HCT116 (cell line): ENCODE measurements around the gene MAP3K5. TPM values are rescaled to one million over a fixed set of nuclear protein-coding genes. Genes with fewer than 3 reads are reported as not detected.

Experiments used
- ATAC-seq: fragments of 200-7000 bp; cut with Tn5 transposase; 2 replicates; pipeline ENCODE4 v1.9.1; 2020; ENCODE audit warnings: mild to moderate bottlenecking, moderate library complexity
- BruUV-seq: library from RNA; stranded (reverse); fragments of 400-500 nt; replicated peaks from 2 replicates; lab custom pipeline; 2021; lab: Mats Ljungman, UMichigan
- CTCF ChIA-PET: fragments of 300-600 bp; sonication (Branson Sonifier 250); formaldehyde crosslinking; loops from one replicate; lab custom pipeline; 2021; ENCODE audit warnings: antibody characterized with exemption; lab: Charles Lee
- POLR2A ChIA-PET: fragments of 300-600, 350-600 bp; sonication (Branson Sonifier 250); formaldehyde crosslinking; loops from one replicate; lab custom pipeline; 2021; ENCODE audit warnings: antibody characterized with exemption; lab: Charles Lee
- RAD21 ChIA-PET, 2 experiments: fragments of 300-600 bp; sonication (Branson Sonifier 250); formaldehyde crosslinking; loops; one replicate each; lab custom pipeline; 2023; ENCODE audit warnings: low total read pairs in 2 of 2; ENCODE audit not compliant: uncharacterized antibody in 2 of 2, unreplicated experiment in 2 of 2, low non-redundant PET in 1 of 2; lab: Charles Lee
- DNase-seq: peaks from one replicate; pipeline ENCODE4 v3.0.0-alpha.2; 2010; ENCODE audit warnings: low read depth, low spot score
- H2AFZ ChIP-seq: fragments of 200-600 bp; shearing (Covaris generic), sonication (generic); 2 replicates; pipeline ENCODE4 v1.6.1; 2017; ENCODE audit warnings: low read depth, mixed run types, mixed read lengths, antibody characterized with exemption, low read length; ENCODE audit not compliant: poor library complexity, severe bottlenecking
- H3K27ac ChIP-seq: 2 replicates; pipeline ENCODE4 v1.5.1; 2012; ENCODE audit warnings: low read depth, low read length
- H3K27me3 ChIP-seq: fragments of 200-600 bp; sonication (generic); 2 replicates; pipeline ENCODE4 v1.6.1; 2016; ENCODE audit warnings: mixed run types, low read length, mixed read lengths; ENCODE audit not compliant: insufficient read depth
- H3K36me3 ChIP-seq, 2 experiments: fragments of 200-500 bp in 1 of 2; fragments of 200-600 bp in 1 of 2; sonication (Bioruptor generic) in 1 of 2; sonication (generic) in 1 of 2; 2 replicates each; pipeline versions ENCODE4 v1.5.1 to v1.6.1; 2014 to 2016; ENCODE audit warnings: low read length in 2 of 2, inconsistent platforms in 1 of 2, mixed read lengths in 1 of 2, mixed run types in 1 of 2; ENCODE audit not compliant: insufficient read depth in 2 of 2, control insufficient read depth in 1 of 2
- H3K4me1 ChIP-seq, 2 experiments: fragments of 200-600 bp in 1 of 2; sonication (generic) in 1 of 2; 2 replicates each; pipeline versions ENCODE4 v1.5.1 to v1.6.1; 2012 to 2017; ENCODE audit warnings: low read length in 2 of 2, inconsistent platforms in 1 of 2, mild to moderate bottlenecking in 1 of 2, mixed read lengths in 1 of 2, mixed run types in 1 of 2, moderate library complexity in 1 of 2; ENCODE audit not compliant: insufficient read depth in 2 of 2, control insufficient read depth in 1 of 2
- H3K4me2 ChIP-seq: fragments of 200-600 bp; sonication (generic); 2 replicates; pipeline ENCODE4 v1.6.1; 2017; ENCODE audit warnings: mixed run types, low read length, mixed read lengths
- H3K4me3 ChIP-seq, 2 experiments: fragments of 200-600 bp in 1 of 2; sonication (generic) in 1 of 2; replicated peaks in 1 of 2; 2 replicates each; pipeline ENCODE4 v1.5.1; 2011 to 2016; ENCODE audit warnings: low read length in 2 of 2, control low read depth in 1 of 2, low read depth in 1 of 2, mild to moderate bottlenecking in 1 of 2, mixed read lengths in 1 of 2, mixed run types in 1 of 2
- H3K79me2 ChIP-seq: fragments of 200-600 bp; sonication (generic); 2 replicates; pipeline ENCODE4 v1.6.1; 2017; ENCODE audit warnings: mild to moderate bottlenecking, mixed run types, low read length, moderate library complexity, mixed read lengths; ENCODE audit not compliant: insufficient read depth
- H3K9ac ChIP-seq: fragments of 200-600 bp; sonication (generic); 2 replicates; pipeline ENCODE4 v1.6.1; 2016; ENCODE audit warnings: low read length, mixed read lengths
- H3K9me2 ChIP-seq: fragments of 200-600 bp; sonication (generic), shearing (Covaris generic); 2 replicates; pipeline ENCODE4 v1.6.1; 2017; ENCODE audit warnings: mixed run types, mild to moderate bottlenecking, moderate library complexity; ENCODE audit not compliant: insufficient read depth
- H3K9me3 ChIP-seq, 2 experiments: fragments of 200-500 bp in 1 of 2; fragments of 200-600 bp in 1 of 2; sonication (Bioruptor generic) in 1 of 2; sonication (generic) in 1 of 2; 2 replicates each; pipeline ENCODE4 v1.6.1; 2014 to 2017; ENCODE audit warnings: low read length in 2 of 2, mixed read lengths in 2 of 2, inconsistent platforms in 1 of 2, low read depth in 1 of 2, mild to moderate bottlenecking in 1 of 2, mixed run types in 1 of 2, moderate library complexity in 1 of 2; ENCODE audit not compliant: control insufficient read depth in 1 of 2, insufficient read depth in 1 of 2
- H4K20me1 ChIP-seq: fragments of 200-600 bp; sonication (generic), shearing (Covaris generic); 2 replicates; pipeline ENCODE4 v1.6.1; 2017; ENCODE audit warnings: mixed run types, mild to moderate bottlenecking, moderate library complexity; ENCODE audit not compliant: insufficient read depth
- ELF1 ChIP-seq: IDR thresholded peaks from 2 replicates; pipeline ENCODE4 v1.6.1; 2012; ENCODE audit warnings: low read depth, borderline replicate concordance
- FOSL1 ChIP-seq: IDR thresholded peaks from 2 replicates; pipeline ENCODE4 v1.6.1; 2012; ENCODE audit warnings: low read depth
- JUND ChIP-seq: IDR thresholded peaks from 2 replicates; pipeline ENCODE4 v1.6.1; 2012
- POLR2A ChIP-seq: IDR thresholded peaks from 2 replicates; pipeline ENCODE4 v1.7.0; 2011; ENCODE audit warnings: borderline replicate concordance; ENCODE audit not compliant: insufficient read depth, insufficient read length; ENCODE audit errors: extremely low read depth
- RAD21 ChIP-seq: IDR thresholded peaks from 2 replicates; pipeline ENCODE4 v1.6.1; 2012; ENCODE audit warnings: low read depth, mild to moderate bottlenecking
- TCF7L2 ChIP-seq: IDR thresholded peaks from 2 replicates; pipeline ENCODE4 v1.7.0; 2011; ENCODE audit warnings: borderline replicate concordance, inconsistent platforms; ENCODE audit not compliant: insufficient read depth, insufficient read length; ENCODE audit errors: extremely low read depth
- ZFX ChIP-seq: fragments of 450-650 bp; IDR thresholded peaks from 2 replicates; pipeline ENCODE4 v1.6.1; 2017
- ZNF274 ChIP-seq: fragments of 200-500 bp; sonication (Bioruptor generic); IDR thresholded peaks from 2 replicates; pipeline ENCODE4 v1.6.1; 2014; ENCODE audit warnings: mild to moderate bottlenecking, low read depth, low read length, inconsistent platforms
- intact Hi-C: fragments of 100-400 bp; cut with micrococcal nuclease; formaldehyde crosslinking; loops from 2 replicates; pipeline ENCODE4 v1.10.0; 2022
- total RNA-seq: library from RNA; stranded (reverse); gene quantifications from one replicate; pipeline ENCODE4 v1.2.1, GENCODE V29; 2021; ENCODE audit not compliant: unreplicated experiment
- TF ChIP-seq, protein P1 (sequence below): IDR thresholded peaks from 2 replicates; pipeline ENCODE4 v1.6.1; 2011; ENCODE audit warnings: mild to moderate bottlenecking, low read length, moderate library complexity; ENCODE audit not compliant: insufficient replicate concordance; ENCODE audit errors: extremely low read depth
- TF ChIP-seq, protein P2 (sequence below): IDR thresholded peaks from 2 replicates; pipeline ENCODE4 v1.6.1; 2012
- TF ChIP-seq, protein P3 (sequence below): IDR thresholded peaks from 2 replicates; pipeline ENCODE4 v1.6.1; 2012; ENCODE audit warnings: low read depth
- TF ChIP-seq, protein P4 (sequence below): IDR thresholded peaks from 2 replicates; pipeline ENCODE4 v1.6.1; 2012

The MAP3K5 gene
- total RNA-seq, 1 experiment from 2014 or later, result 11.8 TPM

GRCh38 chr6:136594671-136595070, 197.6 kb downstream of the MAP3K5 start:
- ATAC-seq (no peak), DNase-seq (no peak)
- BruUV-seq, result no TSS peak
- Histone ChIP-seq H3K4me1 (peaks cover 0 to 10% of the 10 kb centered on the region in 2 experiments; a peak in 2 of 4 replicates), H4K20me1 (no peaks in the 10 kb centered on the region), H3K9me2 (no peaks in the 10 kb centered on the region), H2AFZ (no peak overlapping the region), H3K27me3 (no peaks in the 10 kb centered on the region), H3K79me2 (no peaks in the 10 kb centered on the region), H3K27ac (no peak overlapping the region), H3K36me3 (peaks cover 2 to 4% of the 10 kb centered on the region in 2 experiments; a peak in 1 of 4 replicates), H3K9me3 (no peaks in the 10 kb centered on the region), H3K4me3 (no peak overlapping the region), H3K9ac (no peak overlapping the region), H3K4me2 (no peak overlapping the region)
- POLR2A ChIA-PET, result interaction anchor here (0.9 kb wide), 1 partner anchor 9 kb away, joined by 3 read pairs; no protein-coding TSS in a partner anchor
- CTCF ChIA-PET, result no interaction called here
- RAD21 ChIA-PET, result no interaction called here
- TF ChIP-seq ZNF274, result no peak
- no peak for TF ChIP-seq POLR2A
- TF ChIP-seq, protein P1, sequence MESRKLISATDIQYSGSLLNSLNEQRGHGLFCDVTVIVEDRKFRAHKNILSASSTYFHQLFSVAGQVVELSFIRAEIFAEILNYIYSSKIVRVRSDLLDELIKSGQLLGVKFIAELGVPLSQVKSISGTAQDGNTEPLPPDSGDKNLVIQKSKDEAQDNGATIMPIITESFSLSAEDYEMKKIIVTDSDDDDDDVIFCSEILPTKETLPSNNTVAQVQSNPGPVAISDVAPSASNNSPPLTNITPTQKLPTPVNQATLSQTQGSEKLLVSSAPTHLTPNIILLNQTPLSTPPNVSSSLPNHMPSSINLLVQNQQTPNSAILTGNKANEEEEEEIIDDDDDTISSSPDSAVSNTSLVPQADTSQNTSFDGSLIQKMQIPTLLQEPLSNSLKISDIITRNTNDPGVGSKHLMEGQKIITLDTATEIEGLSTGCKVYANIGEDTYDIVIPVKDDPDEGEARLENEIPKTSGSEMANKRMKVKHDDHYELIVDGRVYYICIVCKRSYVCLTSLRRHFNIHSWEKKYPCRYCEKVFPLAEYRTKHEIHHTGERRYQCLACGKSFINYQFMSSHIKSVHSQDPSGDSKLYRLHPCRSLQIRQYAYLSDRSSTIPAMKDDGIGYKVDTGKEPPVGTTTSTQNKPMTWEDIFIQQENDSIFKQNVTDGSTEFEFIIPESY, result no peak
- TF ChIP-seq, protein P2, sequence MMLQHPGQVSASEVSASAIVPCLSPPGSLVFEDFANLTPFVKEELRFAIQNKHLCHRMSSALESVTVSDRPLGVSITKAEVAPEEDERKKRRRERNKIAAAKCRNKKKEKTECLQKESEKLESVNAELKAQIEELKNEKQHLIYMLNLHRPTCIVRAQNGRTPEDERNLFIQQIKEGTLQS, result no peak
- TF ChIP-seq FOSL1, result no peak
- TF ChIP-seq, protein P3, sequence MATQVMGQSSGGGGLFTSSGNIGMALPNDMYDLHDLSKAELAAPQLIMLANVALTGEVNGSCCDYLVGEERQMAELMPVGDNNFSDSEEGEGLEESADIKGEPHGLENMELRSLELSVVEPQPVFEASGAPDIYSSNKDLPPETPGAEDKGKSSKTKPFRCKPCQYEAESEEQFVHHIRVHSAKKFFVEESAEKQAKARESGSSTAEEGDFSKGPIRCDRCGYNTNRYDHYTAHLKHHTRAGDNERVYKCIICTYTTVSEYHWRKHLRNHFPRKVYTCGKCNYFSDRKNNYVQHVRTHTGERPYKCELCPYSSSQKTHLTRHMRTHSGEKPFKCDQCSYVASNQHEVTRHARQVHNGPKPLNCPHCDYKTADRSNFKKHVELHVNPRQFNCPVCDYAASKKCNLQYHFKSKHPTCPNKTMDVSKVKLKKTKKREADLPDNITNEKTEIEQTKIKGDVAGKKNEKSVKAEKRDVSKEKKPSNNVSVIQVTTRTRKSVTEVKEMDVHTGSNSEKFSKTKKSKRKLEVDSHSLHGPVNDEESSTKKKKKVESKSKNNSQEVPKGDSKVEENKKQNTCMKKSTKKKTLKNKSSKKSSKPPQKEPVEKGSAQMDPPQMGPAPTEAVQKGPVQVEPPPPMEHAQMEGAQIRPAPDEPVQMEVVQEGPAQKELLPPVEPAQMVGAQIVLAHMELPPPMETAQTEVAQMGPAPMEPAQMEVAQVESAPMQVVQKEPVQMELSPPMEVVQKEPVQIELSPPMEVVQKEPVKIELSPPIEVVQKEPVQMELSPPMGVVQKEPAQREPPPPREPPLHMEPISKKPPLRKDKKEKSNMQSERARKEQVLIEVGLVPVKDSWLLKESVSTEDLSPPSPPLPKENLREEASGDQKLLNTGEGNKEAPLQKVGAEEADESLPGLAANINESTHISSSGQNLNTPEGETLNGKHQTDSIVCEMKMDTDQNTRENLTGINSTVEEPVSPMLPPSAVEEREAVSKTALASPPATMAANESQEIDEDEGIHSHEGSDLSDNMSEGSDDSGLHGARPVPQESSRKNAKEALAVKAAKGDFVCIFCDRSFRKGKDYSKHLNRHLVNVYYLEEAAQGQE, result no peak
- no peak for TF ChIP-seq RAD21
- TF ChIP-seq ZFX, result no peak
- no peak for TF ChIP-seq TCF7L2
- no peak for TF ChIP-seq ELF1
- TF ChIP-seq, protein P4, sequence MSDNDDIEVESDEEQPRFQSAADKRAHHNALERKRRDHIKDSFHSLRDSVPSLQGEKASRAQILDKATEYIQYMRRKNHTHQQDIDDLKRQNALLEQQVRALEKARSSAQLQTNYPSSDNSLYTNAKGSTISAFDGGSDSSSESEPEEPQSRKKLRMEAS, result no peak
- no peak for TF ChIP-seq JUND
- intact Hi-C loops, result no loop called here
